Activated T-helper 17 cell treated with anti-CD3 and anti-CD28 coated beads, Interleukin-2, amount 50 U/mL, for 72 hours (primary cell): ENCODE measurements around the gene ADAM12. TPM values are rescaled to one million over a fixed set of nuclear protein-coding genes. Genes with fewer than 3 reads are reported as not detected.

ENCODE experiments used
- ATAC-seq: fragments of 150-1000 bp; cut with Tn5 transposase; replicated peaks from 2 replicates; pipeline ENCODE4 v1.10.0; 2021; ENCODE audit warnings: mild to moderate bottlenecking, moderate library complexity
- H3K27ac Mint-ChIP-seq: one replicate; pipeline ENCODE4 v1.8.0; 2022; ENCODE audit warnings: mixed read lengths
- H3K27me3 Mint-ChIP-seq: one replicate; pipeline ENCODE4 v1.8.0; 2022; ENCODE audit warnings: mixed read lengths
- H3K36me3 Mint-ChIP-seq: one replicate; pipeline ENCODE4 v1.8.0; 2022; ENCODE audit warnings: low read depth, mild to moderate bottlenecking, mixed read lengths
- H3K4me1 Mint-ChIP-seq: one replicate; pipeline ENCODE4 v1.8.0; 2022; ENCODE audit warnings: mixed read lengths
- H3K4me3 Mint-ChIP-seq: one replicate; pipeline ENCODE4 v1.8.0; 2022; ENCODE audit warnings: mild to moderate bottlenecking, mixed read lengths
- H3K9me3 Mint-ChIP-seq: one replicate; pipeline ENCODE4 v1.8.0; 2022; ENCODE audit warnings: mixed read lengths
- total RNA-seq, 2 donors: library from RNA; stranded (reverse); gene quantifications; one replicate each; pipeline ENCODE4 v1.2.3, GENCODE V29; 2022

ADAM12 gene
- total RNA-seq, 2 donors from 2014 or later: 8.4 to 25.5 TPM

- no peaks in the 10 kb centered on the region for H3K27me3 Mint-ChIP-seq
- no peaks in the 10 kb centered on the region for H3K9me3 Mint-ChIP-seq
- no peak overlapping the region for H3K27ac Mint-ChIP-seq
- no peak for ATAC-seq
- H3K4me1 Mint-ChIP-seq: no peaks in the 10 kb centered on the region
- no peaks in the 10 kb centered on the region for H3K36me3 Mint-ChIP-seq
- H3K4me3 Mint-ChIP-seq: no peak overlapping the region
Measured at GRCh38 chr10:126117196-126117595, 271.1 kb downstream of the ADAM12 start.

- H3K9me3 Mint-ChIP-seq: no peaks in the 10 kb centered on the region
Measured at GRCh38 chr10:126115886-126116285, 272.4 kb downstream of the ADAM12 start.

GRCh38 chr10:126114884-126115555, 273.3 kb downstream of the ADAM12 start:
- Mint-ChIP-seq H3K27me3 (peaks cover 4% of the 10 kb centered on the region), H3K4me3 (no peak overlapping the region), H3K27ac (no peak overlapping the region), H3K9me3 (no peaks in the 10 kb centered on the region), H3K36me3 (no peaks in the 10 kb centered on the region), H3K4me1 (no peaks in the 10 kb centered on the region)
- no peak for ATAC-seq

More at GRCh38 chr10:126115886-126116285, 272.4 kb downstream of the ADAM12 start:
- Mint-ChIP-seq H3K4me3 (no peak overlapping the region), H3K27me3 (no peaks in the 10 kb centered on the region), H3K27ac (no peak overlapping the region), H3K36me3 (no peaks in the 10 kb centered on the region), H3K4me1 (no peaks in the 10 kb centered on the region)
- no peak for ATAC-seq

DNA sequence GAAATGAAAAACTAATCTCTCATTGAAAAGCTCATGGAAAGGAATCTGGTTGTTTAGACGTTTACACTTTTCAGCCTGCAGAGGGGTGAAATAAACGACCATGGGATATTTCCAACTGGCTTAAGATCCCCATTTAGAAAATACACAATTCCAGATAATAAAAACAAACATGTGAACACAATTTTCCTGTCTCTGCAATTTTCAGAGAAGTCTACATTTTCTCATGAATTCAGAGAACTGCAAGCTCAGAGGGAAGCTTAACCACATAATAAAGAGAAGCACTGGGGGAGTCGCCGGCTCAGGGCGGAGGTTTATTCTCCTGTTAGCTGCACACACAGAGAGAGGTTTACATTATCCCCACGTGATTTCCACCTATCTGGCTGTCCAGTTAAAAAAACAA, 276.8 kb downstream of the ADAM12 start:
- Mint-ChIP-seq H3K4me1 (no peaks in the 10 kb centered on the region), H3K9me3 (no peaks in the 10 kb centered on the region), H3K4me3 (no peak overlapping the region), H3K27me3 (peaks cover 9% of the 10 kb centered on the region), H3K36me3 (no peaks in the 10 kb centered on the region), H3K27ac (no peak overlapping the region)
- ATAC-seq: no peak

- Mint-ChIP-seq H3K9me3 (no peaks in the 10 kb centered on the region), H3K27me3 (peaks cover 9% of the 10 kb centered on the region), H3K36me3 (no peaks in the 10 kb centered on the region), H3K4me3 (no peak overlapping the region), H3K27ac (no peak overlapping the region), H3K4me1 (no peaks in the 10 kb centered on the region)
- ATAC-seq: no peak
Measured at GRCh38 chr10:126110489-126111180, 277.6 kb downstream of the ADAM12 start.

GRCh38 chr10:126109893-126110292, 278.4 kb downstream of the ADAM12 start:
- ATAC-seq: no peak
- H3K36me3 Mint-ChIP-seq: no peaks in the 10 kb centered on the region
- no peaks in the 10 kb centered on the region for H3K4me1 Mint-ChIP-seq
- no peak overlapping the region for H3K4me3 Mint-ChIP-seq
- peaks cover 9% of the 10 kb centered on the region for H3K27me3 Mint-ChIP-seq
- H3K9me3 Mint-ChIP-seq: no peaks in the 10 kb centered on the region
- H3K27ac Mint-ChIP-seq: no peak overlapping the region

DNA sequence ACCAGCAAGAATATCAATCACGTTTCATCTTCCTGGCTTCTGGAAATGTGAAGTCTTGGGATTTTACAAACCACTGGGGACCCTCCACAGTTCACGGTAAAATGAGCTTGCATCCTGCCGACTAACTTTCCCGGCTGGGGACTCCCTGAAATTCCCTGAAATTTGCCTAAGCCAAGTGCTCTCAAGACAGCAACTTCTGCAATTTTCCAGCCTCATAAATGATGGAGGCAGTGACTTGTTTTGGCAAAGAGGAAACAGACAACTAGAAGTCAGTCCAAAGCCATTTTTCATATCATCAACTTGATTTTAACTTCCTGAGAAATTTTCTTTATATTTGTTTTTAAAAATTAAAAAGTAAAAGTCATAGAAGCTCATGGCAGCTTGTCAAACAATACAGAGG, 279.6 kb downstream of the ADAM12 start:
- no peak overlapping the region for H3K27ac Mint-ChIP-seq
- no peak for ATAC-seq
- H3K9me3 Mint-ChIP-seq: no peaks in the 10 kb centered on the region
- H3K4me1 Mint-ChIP-seq: no peaks in the 10 kb centered on the region
- no peak overlapping the region for H3K4me3 Mint-ChIP-seq
- no peaks in the 10 kb centered on the region for H3K36me3 Mint-ChIP-seq
- peaks cover 9% of the 10 kb centered on the region for H3K27me3 Mint-ChIP-seq

GRCh38 chr10:126104767-126105166, 283.5 kb downstream of the ADAM12 start:
- Mint-ChIP-seq H3K27me3 (peaks cover 2% of the 10 kb centered on the region), H3K9me3 (no peaks in the 10 kb centered on the region), H3K27ac (no peak overlapping the region), H3K36me3 (no peaks in the 10 kb centered on the region), H3K4me3 (no peak overlapping the region), H3K4me1 (no peaks in the 10 kb centered on the region)
- ATAC-seq: no peak

DNA sequence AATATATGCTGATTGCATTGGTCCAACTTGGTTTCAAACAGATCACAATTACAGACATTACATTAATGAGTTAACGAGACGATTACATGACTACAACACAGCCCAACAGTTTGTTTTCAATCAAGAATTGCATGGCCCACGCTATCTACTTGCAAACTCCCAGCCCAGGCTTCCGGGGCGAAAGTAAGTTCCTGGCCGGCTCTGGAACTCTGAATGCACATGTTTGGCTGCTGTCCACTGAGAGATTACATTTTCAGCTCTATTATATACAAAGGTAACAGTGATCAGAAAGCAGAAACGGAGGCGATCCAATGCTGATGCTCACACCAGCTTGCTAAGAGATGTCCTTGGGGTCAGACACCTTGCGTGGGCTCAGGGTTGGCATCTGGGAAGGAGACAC, 285.6 kb downstream of the ADAM12 start:
- H3K9me3 Mint-ChIP-seq: no peaks in the 10 kb centered on the region
- H3K27me3 Mint-ChIP-seq: no peaks in the 10 kb centered on the region

DNA sequence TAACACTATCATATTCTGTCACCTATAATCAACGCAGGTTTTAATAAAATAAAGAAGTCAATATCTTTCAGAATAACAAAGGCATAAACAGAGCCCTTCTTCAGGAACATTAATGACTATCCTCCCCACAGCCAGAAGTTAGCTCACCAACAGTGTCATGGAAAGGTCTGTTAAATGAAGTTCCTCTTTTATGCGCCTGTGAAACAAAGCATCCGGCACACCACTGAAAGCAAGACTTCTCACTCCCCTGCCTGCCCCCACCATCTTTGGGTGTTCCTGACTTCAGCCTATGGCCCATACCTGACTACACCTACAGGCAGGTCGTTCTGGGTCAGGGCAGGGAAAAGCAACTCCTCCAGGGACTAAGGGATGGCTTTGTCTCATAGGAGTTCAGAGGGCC, 286.5 kb downstream of the ADAM12 start:
- Mint-ChIP-seq H3K9me3 (no peaks in the 10 kb centered on the region), H3K27me3 (no peaks in the 10 kb centered on the region), H3K4me1 (no peaks in the 10 kb centered on the region)

More for the DNA sequence above, 285.6 kb downstream of the ADAM12 start:
- Mint-ChIP-seq H3K27ac (no peak overlapping the region), H3K4me1 (no peaks in the 10 kb centered on the region), H3K36me3 (no peaks in the 10 kb centered on the region), H3K4me3 (no peak overlapping the region)
- no peak for ATAC-seq

DNA sequence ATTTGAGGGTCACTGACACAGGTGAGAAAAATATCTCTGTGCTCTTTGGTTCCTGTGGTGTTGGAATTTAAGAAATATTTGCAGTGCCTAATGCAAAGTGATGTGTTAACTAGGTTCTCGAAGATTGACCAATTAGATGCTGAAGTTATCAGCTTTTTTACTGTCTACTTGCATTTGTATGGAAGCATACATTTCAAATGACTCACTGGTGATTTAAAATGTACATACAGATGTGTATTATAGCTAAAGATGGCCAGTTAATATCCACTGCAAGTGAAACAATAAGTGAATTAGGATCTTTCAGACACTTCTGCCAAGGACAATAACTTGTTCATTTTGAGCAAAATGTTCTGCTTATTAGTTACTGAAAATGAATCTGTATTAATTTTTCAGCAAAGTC, 287.0 kb downstream of the ADAM12 start:
- no peak overlapping the region for H3K4me3 Mint-ChIP-seq
- ATAC-seq: no peak
- H3K27me3 Mint-ChIP-seq: no peaks in the 10 kb centered on the region
- H3K4me1 Mint-ChIP-seq: no peaks in the 10 kb centered on the region
- no peak overlapping the region for H3K27ac Mint-ChIP-seq
- no peaks in the 10 kb centered on the region for H3K9me3 Mint-ChIP-seq
- H3K36me3 Mint-ChIP-seq: no peaks in the 10 kb centered on the region

More for the DNA sequence above, 286.5 kb downstream of the ADAM12 start:
- ATAC-seq: no peak
- Mint-ChIP-seq H3K4me3 (no peak overlapping the region), H3K27ac (no peak overlapping the region), H3K36me3 (no peaks in the 10 kb centered on the region)

DNA sequence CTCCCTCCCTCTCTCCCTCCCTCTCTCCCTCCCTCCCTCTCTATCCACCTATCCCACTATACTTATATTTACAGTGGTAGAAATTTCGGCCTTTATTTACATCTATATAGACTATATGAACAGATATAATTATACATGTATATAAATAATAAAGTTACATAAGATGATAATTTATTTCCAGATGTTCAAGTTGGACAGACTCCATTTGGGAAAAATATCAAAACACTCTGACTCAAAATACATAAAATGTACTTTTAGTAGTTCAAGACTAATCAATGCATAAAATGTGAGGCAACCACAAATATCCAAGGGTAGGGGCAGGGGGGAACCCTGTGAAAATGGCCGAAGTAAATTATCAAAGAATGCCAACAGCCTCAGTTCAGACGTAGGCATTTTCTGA, 288.9 kb downstream of the ADAM12 start:
- ATAC-seq: no peak
- H3K4me3 Mint-ChIP-seq: no peak overlapping the region
- no peaks in the 10 kb centered on the region for H3K4me1 Mint-ChIP-seq
- no peak overlapping the region for H3K27ac Mint-ChIP-seq
- no peaks in the 10 kb centered on the region for H3K27me3 Mint-ChIP-seq
- H3K36me3 Mint-ChIP-seq: no peaks in the 10 kb centered on the region
- no peaks in the 10 kb centered on the region for H3K9me3 Mint-ChIP-seq

DNA sequence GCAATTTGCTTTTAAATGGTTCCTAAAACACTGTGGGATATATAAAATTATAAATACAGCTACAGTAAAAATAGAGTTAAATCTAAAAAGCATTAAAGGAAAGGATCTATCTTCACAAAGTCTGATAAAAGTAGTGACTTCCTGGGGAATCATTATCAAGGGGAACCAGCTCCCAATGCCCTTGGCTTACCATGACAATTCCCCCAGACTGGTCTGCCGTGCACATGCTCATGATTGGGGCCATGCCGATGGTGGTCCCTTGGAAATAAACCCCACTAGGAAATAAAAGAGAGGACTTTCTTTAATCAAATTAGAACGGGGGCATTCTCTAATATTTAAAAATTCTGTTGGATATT, 290.1 kb downstream of the ADAM12 start:
- Mint-ChIP-seq H3K4me3 (no peak overlapping the region), H3K27me3 (no peaks in the 10 kb centered on the region), H3K9me3 (no peaks in the 10 kb centered on the region), H3K36me3 (no peaks in the 10 kb centered on the region), H3K4me1 (no peaks in the 10 kb centered on the region), H3K27ac (no peak overlapping the region)
- no peak for ATAC-seq

DNA sequence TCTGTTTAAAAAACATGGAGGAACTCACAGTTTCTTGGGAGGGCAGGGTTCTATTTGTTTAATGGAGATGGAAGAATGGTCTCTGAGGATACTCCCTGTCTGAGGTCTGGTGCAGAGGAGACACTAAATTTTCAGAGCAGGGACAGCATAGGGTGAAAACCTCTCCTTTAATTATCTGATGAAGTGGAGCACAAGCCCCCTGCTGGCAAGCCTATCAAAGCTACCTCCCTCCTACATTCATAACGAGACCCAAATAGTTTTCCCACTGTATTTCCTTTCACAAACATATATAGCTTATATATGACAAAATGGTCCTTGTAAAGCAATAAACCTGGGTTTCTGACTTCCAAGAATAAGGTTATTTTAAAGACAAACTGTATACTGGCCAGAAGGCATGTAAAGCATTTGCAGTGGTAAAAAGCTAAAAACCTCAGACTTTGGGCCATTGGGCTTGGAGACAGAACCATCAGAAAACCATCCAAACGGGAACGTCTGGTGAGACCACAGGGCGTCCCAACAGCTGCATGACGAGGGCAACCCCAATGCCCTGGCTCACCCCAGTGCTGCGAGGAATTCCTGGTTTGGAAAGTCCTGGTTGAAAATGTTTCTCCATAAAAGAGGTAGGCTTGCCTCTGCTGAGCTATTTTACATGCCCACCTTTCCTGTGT, 290.6 kb downstream of the ADAM12 start:
- ATAC-seq: no peak
- no peaks in the 10 kb centered on the region for H3K27me3 Mint-ChIP-seq
- no peaks in the 10 kb centered on the region for H3K4me1 Mint-ChIP-seq
- no peaks in the 10 kb centered on the region for H3K9me3 Mint-ChIP-seq
- no peak overlapping the region for H3K4me3 Mint-ChIP-seq
- no peaks in the 10 kb centered on the region for H3K36me3 Mint-ChIP-seq
- no peak overlapping the region for H3K27ac Mint-ChIP-seq

DNA sequence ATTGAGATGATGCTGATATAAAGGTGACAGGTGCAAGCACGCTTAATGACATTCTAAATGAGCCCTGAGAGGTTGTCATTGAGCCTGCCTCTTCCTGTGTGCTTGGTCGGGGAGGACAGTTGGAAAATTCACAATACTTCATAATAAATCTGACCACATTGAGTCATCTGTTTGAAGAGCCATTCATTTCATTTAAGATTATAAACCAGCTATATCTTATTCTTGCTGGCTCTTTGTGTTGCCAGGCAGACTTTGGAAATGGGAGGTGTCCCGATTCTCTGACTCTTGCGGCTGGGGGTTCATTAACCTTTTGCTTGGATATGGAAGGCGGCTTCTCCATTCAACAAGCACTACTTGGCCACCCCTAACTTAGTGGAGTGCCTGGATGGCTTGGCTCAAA, 293.7 kb downstream of the ADAM12 start:
- Mint-ChIP-seq H3K9me3 (no peaks in the 10 kb centered on the region), H3K4me1 (no peaks in the 10 kb centered on the region), H3K36me3 (no peaks in the 10 kb centered on the region), H3K27me3 (no peaks in the 10 kb centered on the region), H3K4me3 (no peak overlapping the region), H3K27ac (no peak overlapping the region)
- ATAC-seq: no peak
